Measurements from ENCODE around the gene SUCO.

- TF ChIP-seq CTCF (conservative IDR thresholded peaks at IDR 0.05 in 1 of 2, IDR thresholded peaks at IDR 0.05 in 1 of 2; ENCODE audit: extremely low read depth in 1 of 2, insufficient read depth in 1 of 2, low read depth in 1 of 2, low read length in 2 of 2) = no peak
- TF ChIP-seq EZH2 (IDR thresholded peaks at IDR 0.05; ENCODE audit: borderline replicate concordance, low read length) = no peak
Observed at GRCh38 chr1:172497230-172497629, 35.7 kb upstream of the SUCO start.

Measured in mammary epithelial cell (primary cell).